Mammary epithelial cell (primary cell): Measurements from ENCODE around the gene WFDC5.

Experiments used
- CTCF ChIP-seq, 2 donors: IDR thresholded peaks in 1 of 2; conservative IDR thresholded peaks in 1 of 2; 2 replicates each; pipeline ENCODE4 v1.5.1; 2011 to 2012; ENCODE audit warnings: inconsistent platforms in 2 of 2, low read length in 2 of 2, mild to moderate bottlenecking in 2 of 2, control low read depth in 1 of 2, low read depth in 1 of 2; ENCODE audit not compliant: insufficient read depth in 1 of 2; ENCODE audit errors: extremely low read depth in 1 of 2
- EZH2 ChIP-seq: IDR thresholded peaks from 2 replicates; pipeline ENCODE4 v1.6.1; 2012; ENCODE audit warnings: low read length, inconsistent platforms, borderline replicate concordance

- TF ChIP-seq CTCF (conservative IDR thresholded peaks at IDR 0.05 in 1 of 2, IDR thresholded peaks at IDR 0.05 in 1 of 2; ENCODE audit: extremely low read depth in 1 of 2, insufficient read depth in 1 of 2, low read depth in 1 of 2, low read length in 2 of 2) (no peak), EZH2 (no peak)
These were observed 10.2 kb downstream of the WFDC5 start for GRCh38 chr20:45104786-45105185.
